Measurements from ENCODE around the gene DXO.
A peak's percentile ranks its signal among the peaks of the same experiment; 100 is the strongest.
"Not testable (repeated sequence)": the region's sequence is repeated elsewhere in the genome, so short reads cannot be mapped to it uniquely, and the experiment has no call there.

Gene DXO

DNA sequence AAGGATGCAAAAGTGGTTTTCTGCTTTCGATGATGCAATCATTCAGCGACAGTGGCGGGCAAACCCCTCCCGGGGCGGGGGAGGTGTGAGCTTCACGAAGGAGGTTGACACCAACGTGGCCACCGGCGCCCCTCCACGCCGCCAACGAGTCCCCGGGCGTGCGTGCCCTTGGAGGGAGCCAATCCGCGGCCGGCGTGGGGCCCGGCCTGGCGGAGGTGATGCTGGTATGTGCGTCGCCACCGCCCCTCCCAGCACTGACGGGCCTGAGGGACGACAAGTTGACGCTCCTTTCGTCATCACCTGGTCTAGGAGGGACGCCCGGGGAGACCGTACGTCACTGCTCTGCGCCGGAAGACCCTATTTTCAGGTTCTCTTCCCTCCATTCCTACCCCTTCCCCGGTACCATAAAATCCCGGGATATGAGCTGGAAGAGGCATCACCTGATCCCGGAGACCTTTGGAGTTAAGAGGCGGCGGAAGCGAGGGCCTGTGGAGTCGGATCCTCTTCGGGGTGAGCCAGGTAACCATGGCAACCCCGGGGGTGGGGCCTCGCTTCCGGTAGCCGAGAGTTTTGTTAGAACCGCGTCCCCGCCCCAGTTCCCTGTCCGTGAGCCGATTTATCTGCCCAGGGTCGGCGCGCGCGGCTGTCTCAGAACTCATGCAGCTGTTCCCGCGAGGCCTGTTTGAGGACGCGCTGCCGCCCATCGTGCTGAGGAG lies at the start of gene DXO:
Gene DXO, minus strand, starts transcription at position 146 of the 716 bp plus-strand sequence. CDS start 463 bp downstream, outside the sequence.
- DNase-seq (ENCODE audit: insufficient read length, low spot score) (peak; percentile 99), FAIRE-seq (peak; percentile 60)
- TF ChIP-seq POLR2A (IDR thresholded peaks at IDR 0.05; ENCODE audit: low read depth, low read length) = peak; percentile 42

DNA sequence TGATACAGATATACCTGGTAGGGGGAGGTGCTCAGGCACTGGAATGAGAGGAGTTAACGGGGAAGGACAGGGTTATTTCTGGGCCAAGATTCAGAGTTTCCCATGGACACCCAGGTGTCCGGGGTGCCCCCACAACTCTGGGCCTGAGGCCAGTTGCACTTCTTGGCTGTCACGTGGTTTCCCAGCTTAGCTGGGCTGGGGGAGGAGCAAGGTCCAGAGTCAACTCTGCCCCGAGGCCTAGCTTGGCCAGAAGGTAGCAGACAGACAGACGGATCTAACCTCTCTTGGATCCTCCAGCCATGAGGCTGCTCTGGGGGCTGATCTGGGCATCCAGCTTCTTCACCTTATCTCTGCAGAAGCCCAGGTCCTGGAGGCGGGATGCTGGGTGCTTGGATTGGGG lies 42.6 kb upstream of the DXO start, which contains the start of gene C4B:
Gene C4B, plus strand, starts transcription at position 249 of the 400 bp plus-strand sequence. Its CDS starts 51 bp downstream, at position 300.
- FAIRE-seq; DNase-seq (ENCODE audit: insufficient read length, low spot score): not testable (repeated sequence)

DNA sequence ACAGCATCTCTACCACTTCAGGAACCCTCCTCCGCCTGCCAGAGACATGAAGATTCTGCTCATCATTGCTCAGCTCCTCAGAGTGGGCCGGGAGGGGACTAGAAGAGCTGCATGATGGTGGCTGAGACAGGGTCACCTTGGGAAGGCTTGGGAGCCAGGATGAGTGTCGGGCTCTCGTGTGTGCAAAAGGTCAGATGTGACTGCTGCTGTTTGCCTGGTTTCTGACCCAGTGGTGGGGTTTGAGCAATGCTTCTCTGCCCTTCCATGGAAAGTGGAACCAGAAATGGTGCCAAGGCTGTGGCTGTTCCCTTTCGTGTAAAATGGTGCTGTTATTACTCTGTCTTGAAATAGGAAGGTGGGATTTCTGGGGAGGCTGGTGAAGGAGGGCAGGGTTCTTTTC lies 41.8 kb upstream of the DXO start:
- not testable (repeated sequence) for DNase-seq (ENCODE audit: insufficient read length, low spot score); FAIRE-seq

DNA sequence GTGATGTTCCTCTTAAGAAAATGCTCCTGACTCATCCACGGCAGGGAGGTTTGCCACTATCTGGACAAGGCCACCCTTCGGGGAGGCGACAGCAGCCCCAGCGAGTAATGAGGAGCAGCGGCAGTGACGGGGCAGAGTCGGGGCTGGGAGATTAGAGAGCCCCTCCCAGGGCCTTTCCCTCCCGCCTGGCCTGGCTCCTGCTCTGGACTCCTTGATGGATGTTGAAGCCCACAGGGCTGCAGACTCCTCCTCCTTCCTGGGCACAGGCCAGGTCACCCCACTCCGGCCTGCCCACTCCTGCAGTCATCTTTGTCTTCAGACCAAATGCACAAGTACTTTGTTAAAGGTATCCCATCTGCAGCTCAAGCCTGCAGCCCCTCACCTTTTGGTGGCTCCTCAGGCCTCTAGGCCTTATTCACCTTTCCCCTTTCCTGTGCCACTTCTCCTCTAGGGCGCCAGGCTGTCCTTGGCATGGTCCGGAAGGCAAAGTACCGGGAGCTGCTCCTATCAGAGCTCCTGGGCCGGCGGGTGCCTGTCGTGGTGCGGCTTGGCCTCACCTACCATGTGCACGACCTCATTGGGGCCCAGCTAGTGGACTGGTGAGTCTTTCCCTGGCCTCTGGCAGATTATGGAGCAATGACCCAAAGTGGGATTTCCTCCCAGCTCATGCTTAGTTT lies 41.1 kb upstream of the DXO start:
- not testable (repeated sequence) for DNase-seq (ENCODE audit: insufficient read length, low spot score); FAIRE-seq

DNA sequence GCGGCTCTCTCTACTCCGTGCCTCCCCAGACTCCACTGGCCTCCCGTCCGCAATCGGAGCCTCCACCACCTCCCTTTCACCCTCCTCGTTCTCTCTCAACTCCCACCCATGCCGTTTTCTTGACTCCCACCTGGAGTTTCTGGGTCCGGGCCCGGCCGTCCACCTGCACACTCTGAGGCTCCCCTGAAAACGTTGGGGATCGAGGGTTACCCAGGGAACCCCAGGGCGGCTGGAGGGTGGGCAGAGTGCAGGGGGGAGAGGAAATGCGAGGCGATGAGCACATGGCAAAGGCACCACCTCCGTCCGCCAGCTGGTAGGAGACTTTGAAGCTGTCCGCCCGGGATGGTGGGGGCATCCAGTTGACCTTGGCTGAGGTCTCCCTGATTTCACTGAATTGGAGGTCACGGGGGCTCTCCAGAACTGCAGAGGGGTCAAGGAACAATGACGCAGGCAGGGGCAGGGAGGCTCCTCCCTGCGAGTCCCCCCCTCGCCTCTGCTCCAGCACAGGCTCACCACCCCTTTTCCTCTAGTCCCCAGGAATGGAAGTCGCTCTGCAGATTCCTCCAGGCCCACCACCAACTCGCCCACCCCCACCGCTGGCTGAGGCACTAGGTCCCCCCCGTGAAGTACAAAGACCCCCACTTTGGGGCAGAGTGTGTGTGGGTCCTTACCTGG lies 39.1 kb upstream of the DXO start:
- FAIRE-seq = not testable (repeated sequence)

DNA sequence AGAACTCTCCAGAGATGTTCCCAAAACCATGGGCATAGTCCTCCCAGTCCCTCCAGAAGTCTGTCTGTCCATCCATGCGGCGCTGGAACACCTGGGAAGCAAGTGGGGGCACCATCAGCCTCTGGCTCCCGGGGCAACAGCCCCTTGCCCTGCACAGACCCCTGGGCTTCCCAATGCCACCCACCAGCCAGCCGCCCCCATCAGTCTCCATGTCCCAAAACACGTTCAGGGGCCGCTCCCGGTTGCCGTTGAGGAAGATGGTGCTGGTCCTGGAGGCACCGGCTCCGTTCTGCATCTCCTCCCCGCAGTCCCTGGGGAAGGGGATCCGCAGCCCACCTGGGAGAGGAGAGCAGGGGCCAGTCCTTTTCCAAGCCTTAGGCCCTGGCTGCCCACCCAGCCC lies 37.6 kb upstream of the DXO start:
- FAIRE-seq; DNase-seq (ENCODE audit: insufficient read length, low spot score): not testable (repeated sequence)

More for the DNA sequence above, 39.1 kb upstream of the DXO start:
- DNase-seq (ENCODE audit: insufficient read length, low spot score) = not testable (repeated sequence)

DNA sequence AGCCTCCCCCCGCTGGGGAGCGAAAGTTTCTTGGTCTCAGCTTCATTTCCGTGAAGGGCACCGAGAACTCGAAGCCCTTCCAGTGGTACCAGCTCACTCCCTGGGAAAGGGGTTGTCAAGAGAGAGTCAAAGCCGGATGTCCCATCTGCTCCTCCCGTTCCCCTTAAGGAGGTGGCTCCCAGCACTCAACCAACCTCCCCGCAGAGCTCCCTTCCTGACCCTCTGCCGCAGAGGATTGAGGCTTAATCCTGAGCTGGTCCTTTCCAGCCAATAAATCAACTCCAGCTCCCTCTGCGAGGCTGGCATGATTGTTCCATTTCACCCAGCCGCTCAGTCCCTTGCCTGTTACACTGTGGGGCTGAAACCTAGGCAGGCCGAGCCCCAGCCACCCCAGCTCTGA lies 36.7 kb upstream of the DXO start:
- not testable (repeated sequence) for FAIRE-seq; DNase-seq (ENCODE audit: insufficient read length, low spot score)

DNA sequence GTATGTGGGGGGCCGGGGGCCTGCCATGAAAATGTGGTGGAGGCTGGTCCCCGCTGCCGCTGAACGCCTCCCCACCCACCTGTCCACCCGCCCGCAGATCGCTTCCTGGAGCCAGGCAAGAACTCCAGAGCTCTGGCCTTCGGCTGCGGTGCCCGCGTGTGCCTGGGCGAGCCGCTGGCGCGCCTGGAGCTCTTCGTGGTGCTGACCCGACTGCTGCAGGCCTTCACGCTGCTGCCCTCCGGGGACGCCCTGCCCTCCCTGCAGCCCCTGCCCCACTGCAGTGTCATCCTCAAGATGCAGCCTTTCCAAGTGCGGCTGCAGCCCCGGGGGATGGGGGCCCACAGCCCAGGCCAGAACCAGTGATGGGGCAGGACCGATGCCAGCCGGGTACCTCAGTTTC lies 36.1 kb upstream of the DXO start:
- DNase-seq (ENCODE audit: insufficient read length, low spot score); FAIRE-seq: not testable (repeated sequence)

DNA sequence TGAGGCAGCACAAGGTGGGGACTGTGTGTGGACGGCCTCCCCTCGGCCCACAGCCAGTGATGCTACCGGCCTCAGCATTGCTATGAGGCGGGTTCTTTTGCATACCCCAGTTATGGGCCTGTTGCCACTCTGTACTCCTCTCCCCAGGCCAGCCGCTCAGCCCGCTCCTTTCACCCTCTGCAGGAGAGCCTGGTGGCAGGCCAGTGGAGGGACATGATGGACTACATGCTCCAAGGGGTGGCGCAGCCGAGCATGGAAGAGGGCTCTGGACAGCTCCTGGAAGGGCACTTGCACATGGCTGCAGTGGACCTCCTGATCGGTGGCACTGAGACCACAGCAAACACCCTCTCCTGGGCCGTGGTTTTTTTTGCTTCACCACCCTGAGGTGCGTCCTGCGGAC lies 35.1 kb upstream of the DXO start:
- not testable (repeated sequence) for DNase-seq (ENCODE audit: insufficient read length, low spot score); FAIRE-seq

DNA sequence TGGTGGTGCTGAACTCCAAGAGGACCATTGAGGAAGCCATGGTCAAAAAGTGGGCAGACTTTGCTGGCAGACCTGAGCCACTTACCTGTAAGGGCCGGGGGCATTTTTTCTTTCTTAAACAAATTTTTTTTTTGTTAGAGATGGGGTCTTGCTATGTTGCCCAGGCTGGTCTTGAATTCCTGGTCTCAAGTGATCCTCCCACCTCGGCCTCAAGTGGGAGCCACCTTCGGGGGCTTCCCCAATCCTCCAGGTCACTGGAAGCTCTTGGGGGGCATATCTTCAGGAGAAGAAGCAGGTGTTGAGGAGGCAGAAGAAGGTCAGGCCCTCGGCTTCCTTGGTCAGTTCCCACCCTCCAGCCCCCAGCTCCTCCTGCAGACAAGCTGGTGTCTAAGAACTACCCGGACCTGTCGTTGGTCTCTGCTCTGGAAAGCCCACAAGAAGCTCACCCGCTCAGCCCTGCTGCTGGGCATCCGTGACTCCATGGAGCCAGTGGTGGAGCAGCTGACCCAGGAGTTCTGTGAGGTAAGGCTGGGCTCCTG lies 34.1 kb upstream of the DXO start:
- FAIRE-seq; DNase-seq (ENCODE audit: insufficient read length, low spot score): not testable (repeated sequence)

DNA sequence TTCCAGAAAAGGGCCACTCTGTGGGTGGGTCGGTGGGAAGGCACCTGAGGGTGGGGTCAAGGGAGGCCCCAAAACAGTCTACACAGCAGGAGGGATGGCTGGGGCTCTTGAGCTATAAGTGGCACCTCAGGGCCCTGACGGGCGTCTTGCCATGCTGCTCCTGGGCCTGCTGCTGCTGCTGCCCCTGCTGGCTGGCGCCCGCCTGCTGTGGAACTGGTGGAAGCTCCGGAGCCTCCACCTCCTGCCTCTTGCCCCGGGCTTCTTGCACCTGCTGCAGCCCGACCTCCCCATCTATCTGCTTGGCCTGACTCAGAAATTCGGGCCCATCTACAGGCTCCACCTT lies 33.6 kb upstream of the DXO start:
- FAIRE-seq; DNase-seq (ENCODE audit: insufficient read length, low spot score): not testable (repeated sequence)

DNA sequence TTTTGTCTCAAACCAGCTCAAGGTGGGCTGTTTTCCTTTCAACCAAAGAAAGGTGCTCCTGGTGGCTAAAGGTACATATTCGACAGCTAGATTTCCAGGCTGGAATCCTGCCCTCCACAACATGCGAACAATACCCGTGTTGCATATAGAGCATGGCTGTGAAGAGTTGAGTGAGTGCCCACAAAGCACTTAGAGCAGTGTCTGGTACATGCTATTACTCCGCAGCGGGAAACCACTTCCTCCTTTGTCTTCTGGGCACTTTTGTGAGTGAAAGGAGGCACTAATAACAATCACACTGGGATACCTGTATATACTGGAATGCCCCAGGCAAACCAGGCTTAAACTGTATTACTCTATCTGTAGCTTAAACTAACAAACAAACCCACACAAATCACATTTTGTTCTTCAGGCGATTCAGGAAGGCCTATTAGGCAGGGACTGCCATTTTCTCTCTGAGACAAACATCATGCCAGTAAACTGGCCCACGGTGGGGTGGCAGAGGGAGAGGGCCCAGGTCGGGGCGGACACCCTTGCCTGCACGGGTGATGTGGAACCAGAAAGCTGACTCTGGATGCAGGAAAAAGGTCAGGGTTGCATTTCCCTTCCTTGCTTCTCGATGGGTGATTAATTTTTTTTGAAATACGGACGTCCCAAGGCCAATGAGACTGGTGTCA lies 33.1 kb upstream of the DXO start:
- FAIRE-seq; DNase-seq (ENCODE audit: insufficient read length, low spot score): not testable (repeated sequence)

DNA sequence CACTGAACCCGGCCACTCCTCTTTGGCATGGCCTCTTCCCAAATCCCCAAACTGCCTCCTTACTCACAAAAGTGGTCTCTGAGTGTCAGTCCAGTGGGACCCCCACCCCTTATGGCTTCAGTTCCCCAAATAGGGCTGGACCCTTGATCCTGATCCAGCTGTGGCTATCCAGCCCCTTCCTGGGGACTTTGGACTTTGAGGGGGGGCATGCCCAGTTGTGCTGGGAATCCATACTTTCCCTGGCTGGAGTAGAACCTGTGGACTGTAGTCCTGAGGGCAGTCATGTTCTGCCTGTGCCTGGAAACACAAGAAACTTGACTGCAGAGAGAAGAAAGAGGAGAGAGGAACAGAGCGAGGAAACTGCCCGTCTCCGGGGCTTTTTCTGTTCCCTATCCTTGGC lies 32.5 kb upstream of the DXO start:
- DNase-seq (ENCODE audit: insufficient read length, low spot score); FAIRE-seq: not testable (repeated sequence)

DNA sequence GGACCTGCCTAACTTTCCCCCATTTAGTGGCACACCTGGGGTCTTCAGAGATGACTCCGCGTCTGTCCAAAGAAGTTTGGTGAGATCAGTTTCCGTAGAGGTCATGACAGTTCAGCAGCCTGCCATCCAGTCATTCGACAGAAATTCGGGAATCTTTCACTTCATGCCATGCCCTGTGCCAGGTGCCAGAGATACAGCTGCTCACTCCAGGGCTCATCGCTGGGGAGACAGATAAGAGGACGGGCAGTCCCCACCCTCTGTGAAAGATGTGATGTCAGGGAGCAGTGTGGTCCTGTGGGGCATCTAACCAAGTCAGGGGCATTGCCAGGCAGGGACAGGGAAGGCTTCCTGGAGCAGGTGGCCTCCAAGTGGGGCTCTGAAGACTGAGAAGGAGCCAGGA lies 31.4 kb upstream of the DXO start:
- DNase-seq (ENCODE audit: insufficient read length, low spot score); FAIRE-seq: not testable (repeated sequence)

DNA sequence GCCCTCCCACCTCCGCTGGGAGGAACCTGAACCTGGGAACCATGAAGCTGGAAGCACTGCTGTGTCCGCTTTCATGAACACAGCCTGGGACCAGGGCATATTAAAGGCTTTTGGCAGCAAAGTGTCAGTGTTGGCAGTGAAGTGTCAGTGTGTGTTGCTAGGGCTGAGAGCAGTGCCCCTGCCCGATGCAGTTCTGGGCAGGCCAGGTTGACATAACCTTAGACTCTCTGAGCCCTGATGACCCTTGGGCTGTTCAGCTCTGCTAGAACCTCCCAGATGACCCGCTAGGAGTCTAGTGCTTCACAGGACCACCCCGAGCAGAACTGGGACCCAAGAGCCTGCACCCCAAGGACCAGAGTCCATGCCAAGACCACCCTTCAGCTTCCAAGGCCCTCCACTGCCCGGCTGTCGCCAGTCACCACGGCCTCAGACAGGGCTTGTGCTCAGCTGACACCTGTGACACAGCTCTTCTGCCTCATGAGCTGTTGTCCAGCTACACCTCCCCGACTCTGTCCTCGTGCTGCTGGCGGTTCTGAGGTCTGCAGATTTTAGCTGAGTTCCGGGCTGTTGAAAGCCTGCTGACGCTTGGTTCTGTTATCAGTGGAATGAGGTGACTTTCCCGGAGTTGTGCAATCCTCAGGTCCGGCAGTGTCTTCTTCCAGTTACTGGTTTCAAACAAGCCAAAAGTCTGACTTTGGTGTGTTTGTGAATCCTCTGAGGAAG lies 30.8 kb upstream of the DXO start:
- not testable (repeated sequence) for DNase-seq (ENCODE audit: insufficient read length, low spot score); FAIRE-seq

DNA sequence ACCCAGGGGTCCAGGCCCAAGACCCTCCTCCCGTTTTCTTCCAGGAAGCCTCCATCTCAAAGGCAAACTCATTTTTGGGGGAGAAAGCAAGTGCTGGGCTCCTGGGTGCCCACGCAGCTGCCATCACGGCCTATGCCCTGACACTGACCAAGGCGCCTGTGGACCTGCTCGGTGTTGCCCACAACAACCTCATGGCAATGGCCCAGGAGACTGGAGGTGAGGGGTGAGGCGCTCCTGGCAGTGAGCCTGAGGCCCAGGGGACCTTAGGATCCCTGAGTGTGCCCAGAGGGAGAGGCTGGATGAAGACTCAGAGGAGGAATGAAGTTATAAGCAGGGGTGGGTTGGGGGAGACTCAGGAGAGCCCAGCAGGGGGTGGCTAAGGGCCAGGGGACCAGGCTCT lies 24.4 kb upstream of the DXO start:
- FAIRE-seq; DNase-seq (ENCODE audit: insufficient read length, low spot score): not testable (repeated sequence)

DNA sequence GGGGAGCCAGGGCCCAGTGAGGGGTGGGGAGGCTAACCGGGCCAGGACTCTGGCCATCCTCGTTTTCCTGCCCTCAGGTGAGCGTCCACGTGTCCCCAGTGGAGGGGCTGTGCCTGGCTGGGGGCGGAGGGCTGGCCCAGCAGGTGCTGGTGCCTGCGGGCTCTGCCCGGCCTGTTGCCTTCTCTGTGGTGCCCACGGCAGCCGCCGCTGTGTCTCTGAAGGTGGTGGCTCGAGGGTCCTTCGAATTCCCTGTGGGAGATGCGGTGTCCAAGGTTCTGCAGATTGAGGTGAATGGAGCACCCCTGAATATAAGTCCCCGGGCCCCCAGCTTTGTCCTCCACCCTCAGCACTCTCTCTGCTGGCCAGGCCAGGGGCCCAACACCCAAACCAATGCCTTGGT lies 22.5 kb upstream of the DXO start:
- not testable (repeated sequence) for FAIRE-seq

DNA sequence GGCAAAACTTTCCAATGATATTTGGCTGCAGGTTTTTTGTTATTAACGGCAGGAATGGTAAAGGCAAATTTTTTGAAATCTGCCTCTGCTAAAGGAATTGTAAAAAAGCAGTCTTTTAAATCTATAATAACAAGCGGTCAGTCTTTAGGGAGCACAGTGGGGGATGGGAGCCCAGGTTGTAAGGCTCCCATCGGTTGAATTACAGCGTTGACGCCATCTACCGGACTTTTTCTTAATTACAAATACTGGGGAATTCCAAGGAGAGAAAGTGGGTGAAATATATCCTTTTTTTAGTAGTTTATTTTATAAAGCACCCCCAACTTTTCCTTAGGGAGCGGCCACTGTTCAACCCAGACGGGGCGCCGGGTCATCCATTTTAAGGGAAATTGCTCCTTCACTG lies 17.4 kb upstream of the DXO start:
- DNase-seq (ENCODE audit: insufficient read length, low spot score); FAIRE-seq: not testable (repeated sequence)

More for the DNA sequence above, 22.5 kb upstream of the DXO start:
- not testable (repeated sequence) for DNase-seq (ENCODE audit: insufficient read length, low spot score)

DNA sequence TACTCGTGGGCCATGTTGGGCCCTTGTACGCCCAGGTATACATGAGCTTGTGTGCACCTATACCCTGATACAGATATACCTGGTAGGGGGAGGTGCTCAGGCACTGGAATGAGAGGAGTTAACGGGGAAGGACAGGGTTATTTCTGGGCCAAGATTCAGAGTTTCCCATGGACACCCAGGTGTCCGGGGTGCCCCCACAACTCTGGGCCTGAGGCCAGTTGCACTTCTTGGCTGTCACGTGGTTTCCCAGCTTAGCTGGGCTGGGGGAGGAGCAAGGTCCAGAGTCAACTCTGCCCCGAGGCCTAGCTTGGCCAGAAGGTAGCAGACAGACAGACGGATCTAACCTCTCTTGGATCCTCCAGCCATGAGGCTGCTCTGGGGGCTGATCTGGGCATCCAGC lies 9.8 kb upstream of the DXO start, which contains the start of gene C4A:
Gene C4A, plus strand, starts transcription at position 314 of the 400 bp plus-strand sequence. Its CDS starts 51 bp downstream, at position 365.
- FAIRE-seq = not testable (repeated sequence)

More for the DNA sequence above, 9.8 kb upstream of the DXO start, which contains the start of gene C4A:
- DNase-seq (ENCODE audit: insufficient read length, low spot score) = not testable (repeated sequence)

Measured in H54 (cell line).